Caco-2 (cell line): ENCODE results near the gene CTLA4. TPM values are rescaled to one million over a fixed set of nuclear protein-coding genes. Genes with fewer than 3 reads are reported as not detected.

Experiments used
- BruUV-seq: library from RNA; stranded (reverse); fragments of 400-500 nt; replicated peaks from 2 replicates; lab custom pipeline; 2021; lab: Mats Ljungman, UMichigan
- CTCF ChIA-PET: fragments of 300-600 bp; sonication (Branson Sonifier 250); formaldehyde crosslinking; loops from one replicate; lab custom pipeline; 2022; ENCODE audit warnings: antibody characterized with exemption; lab: Charles Lee
- POLR2A ChIA-PET: fragments of 300-600 bp; sonication (Branson Sonifier 250); formaldehyde crosslinking; loops from one replicate; lab custom pipeline; 2022; ENCODE audit warnings: antibody characterized with exemption; lab: Charles Lee
- DNase-seq, 2 experiments: peaks; one replicate each; pipeline versions ENCODE4 v3.0.0 to v3.0.0-alpha.2; 2020 to 2022
- H3K27me3 ChIP-seq: replicated peaks from 2 replicates; pipeline ENCODE4 v1.6.0; 2011; ENCODE audit warnings: low read length; ENCODE audit not compliant: control insufficient read depth, insufficient read depth
- H3K36me3 ChIP-seq: 2 replicates; pipeline ENCODE4 v1.5.1; 2011; ENCODE audit warnings: low read length; ENCODE audit not compliant: control insufficient read depth, insufficient read depth
- H3K4me1 ChIP-seq: fragments of 250-450 bp; sonication (Bioruptor Pico); 2 replicates; pipeline ENCODE4 v1.5.1; 2020; ENCODE audit warnings: mild to moderate bottlenecking
- H3K4me3 ChIP-seq: 2 replicates; pipeline ENCODE4 v1.5.1; 2011; ENCODE audit warnings: low read depth, mild to moderate bottlenecking, control low read depth, low read length
- H3K9me3 ChIP-seq: fragments of 250-450 bp; sonication (Bioruptor Pico); 2 replicates; pipeline ENCODE4 v1.5.1; 2020; ENCODE audit warnings: mild to moderate bottlenecking, moderate library complexity
- H3K27ac Mint-ChIP-seq: one replicate; pipeline ENCODE4 v1.8.0; 2022; ENCODE audit warnings: mixed read lengths; ENCODE audit not compliant: unreplicated experiment
- H3K27me3 Mint-ChIP-seq: one replicate; pipeline ENCODE4 v1.8.0; 2022; ENCODE audit warnings: mixed read lengths; ENCODE audit not compliant: insufficient read depth, unreplicated experiment
- H3K36me3 Mint-ChIP-seq: one replicate; pipeline ENCODE4 v1.8.0; 2022; ENCODE audit warnings: mild to moderate bottlenecking, mixed read lengths; ENCODE audit not compliant: insufficient read depth, unreplicated experiment
- H3K4me1 Mint-ChIP-seq: one replicate; pipeline ENCODE4 v1.8.0; 2022; ENCODE audit warnings: low read depth, mixed read lengths; ENCODE audit not compliant: unreplicated experiment
- H3K4me3 Mint-ChIP-seq: one replicate; pipeline ENCODE4 v1.8.0; 2022; ENCODE audit warnings: mild to moderate bottlenecking, moderate library complexity, mixed read lengths; ENCODE audit not compliant: unreplicated experiment
- H3K9me3 Mint-ChIP-seq: one replicate; pipeline ENCODE4 v1.8.0; 2022; ENCODE audit warnings: mixed read lengths; ENCODE audit not compliant: unreplicated experiment
- intact Hi-C: fragments of 100-400 bp; cut with micrococcal nuclease; formaldehyde crosslinking; loops from one replicate; pipeline ENCODE4 v1.10.0; 2022; ENCODE audit not compliant: unreplicated experiment
- total RNA-seq: library from RNA; stranded (reverse); gene quantifications from 2 replicates; pipeline ENCODE4 v1.2.3, GENCODE V29; 2022
- TF ChIP-seq, protein P1 (sequence below), 2 experiments: fragments of 200-600 bp in 1 of 2; IDR thresholded peaks; 1 replicate in 1 of 2; 2 replicates in 1 of 2; pipeline versions ENCODE4 v1.5.1 to v1.8.0; 2011 to 2022; ENCODE audit warnings: antibody characterized with exemption in 1 of 2, control low read depth in 1 of 2, inconsistent platforms in 1 of 2, low read depth in 1 of 2, low read length in 1 of 2, mild to moderate bottlenecking in 1 of 2, moderate library complexity in 1 of 2; ENCODE audit not compliant: insufficient read depth in 1 of 2, severe bottlenecking in 1 of 2, unreplicated experiment in 1 of 2

The CTLA4 gene
- total RNA-seq, 1 experiment from 2014 or later: 0.43 TPM

DNA sequence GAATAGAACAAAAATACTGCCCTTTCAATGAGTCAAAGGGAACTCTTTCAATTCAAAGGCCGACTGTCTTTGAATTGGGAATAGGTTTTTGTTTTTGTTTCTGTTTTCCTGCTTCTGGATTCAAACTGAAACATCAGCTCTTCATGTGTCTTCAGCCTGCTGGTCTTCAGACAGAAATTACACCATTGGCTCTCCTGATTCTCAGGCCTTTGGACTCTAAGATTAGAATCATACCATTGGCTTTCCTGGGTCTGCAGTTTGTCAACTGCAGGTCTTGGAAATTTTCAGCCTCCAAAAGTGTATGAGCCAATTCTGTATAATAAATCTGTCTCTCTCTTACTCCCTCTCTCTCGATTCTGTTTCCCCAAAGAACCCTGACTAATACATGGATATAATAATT lies 31.1 kb downstream of the CTLA4 start:
- H3K4me1 Mint-ChIP-seq: no peaks in the 10 kb centered on the region
- Histone ChIP-seq H3K4me1 (no peaks in the 10 kb centered on the region), H3K9me3 (peaks cover 6% of the 10 kb centered on the region), H3K27me3 (no peaks in the 10 kb centered on the region), H3K36me3 (no peaks in the 10 kb centered on the region), H3K4me3 (no peak overlapping the region)
- BruUV-seq: no TSS peak
- no peaks in the 10 kb centered on the region for H3K36me3 Mint-ChIP-seq
- intact Hi-C loops: no loop called here
- no peak for DNase-seq
- CTCF ChIA-PET: no interaction called here
- peaks cover 23% of the 10 kb centered on the region for H3K9me3 Mint-ChIP-seq
- H3K4me3 Mint-ChIP-seq: no peak overlapping the region
- H3K27ac Mint-ChIP-seq: no peak overlapping the region
- POLR2A ChIA-PET: no interaction called here
- TF ChIP-seq, protein P1, sequence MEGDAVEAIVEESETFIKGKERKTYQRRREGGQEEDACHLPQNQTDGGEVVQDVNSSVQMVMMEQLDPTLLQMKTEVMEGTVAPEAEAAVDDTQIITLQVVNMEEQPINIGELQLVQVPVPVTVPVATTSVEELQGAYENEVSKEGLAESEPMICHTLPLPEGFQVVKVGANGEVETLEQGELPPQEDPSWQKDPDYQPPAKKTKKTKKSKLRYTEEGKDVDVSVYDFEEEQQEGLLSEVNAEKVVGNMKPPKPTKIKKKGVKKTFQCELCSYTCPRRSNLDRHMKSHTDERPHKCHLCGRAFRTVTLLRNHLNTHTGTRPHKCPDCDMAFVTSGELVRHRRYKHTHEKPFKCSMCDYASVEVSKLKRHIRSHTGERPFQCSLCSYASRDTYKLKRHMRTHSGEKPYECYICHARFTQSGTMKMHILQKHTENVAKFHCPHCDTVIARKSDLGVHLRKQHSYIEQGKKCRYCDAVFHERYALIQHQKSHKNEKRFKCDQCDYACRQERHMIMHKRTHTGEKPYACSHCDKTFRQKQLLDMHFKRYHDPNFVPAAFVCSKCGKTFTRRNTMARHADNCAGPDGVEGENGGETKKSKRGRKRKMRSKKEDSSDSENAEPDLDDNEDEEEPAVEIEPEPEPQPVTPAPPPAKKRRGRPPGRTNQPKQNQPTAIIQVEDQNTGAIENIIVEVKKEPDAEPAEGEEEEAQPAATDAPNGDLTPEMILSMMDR (IDR thresholded peaks at IDR 0.05; ENCODE audit: insufficient read depth in 1 of 2, low read depth in 1 of 2, low read length in 1 of 2, severe bottlenecking in 1 of 2, unreplicated experiment in 1 of 2): no peak
- H3K27me3 Mint-ChIP-seq: no peaks in the 10 kb centered on the region

DNA sequence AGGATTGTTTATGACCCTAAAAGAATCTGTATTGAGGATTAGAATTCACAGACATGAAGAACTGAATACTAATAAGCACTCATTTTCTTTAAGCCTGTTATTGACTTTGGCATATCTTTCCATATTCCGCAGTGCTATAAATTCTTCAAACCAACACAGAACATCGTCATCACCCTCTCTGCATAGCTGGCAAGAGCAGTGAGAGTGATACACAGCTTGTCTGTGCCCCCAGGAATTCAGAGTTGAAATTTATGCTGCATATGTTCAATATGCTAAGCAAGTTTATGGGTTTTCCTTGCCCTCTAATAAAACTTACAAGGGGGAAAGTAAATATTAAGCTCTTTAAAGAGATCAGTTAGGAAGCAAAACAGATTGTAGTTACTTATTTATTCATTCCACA lies 32.7 kb downstream of the CTLA4 start:
- no TSS peak for BruUV-seq
- ChIA-PET POLR2A (no interaction called here), CTCF (interaction anchor here (0.7 kb wide), 1 partner anchor 9 kb away, joined by 3 read pairs; no protein-coding TSS in a partner anchor)
- H3K4me1 ChIP-seq: no peaks in the 10 kb centered on the region
- no peaks in the 10 kb centered on the region for H3K27me3 ChIP-seq
- H3K9me3 ChIP-seq: peaks cover 6% of the 10 kb centered on the region
- intact Hi-C loops: no loop called here
- no peak for DNase-seq
- no peaks in the 10 kb centered on the region for H3K4me1 Mint-ChIP-seq
- H3K27me3 Mint-ChIP-seq: no peaks in the 10 kb centered on the region
- TF ChIP-seq, protein P1 (IDR thresholded peaks at IDR 0.05; ENCODE audit: insufficient read depth in 1 of 2, low read depth in 1 of 2, low read length in 1 of 2, severe bottlenecking in 1 of 2, unreplicated experiment in 1 of 2): no peak
- H3K36me3 Mint-ChIP-seq: no peaks in the 10 kb centered on the region
- H3K4me3 ChIP-seq: no peak overlapping the region
- H3K27ac Mint-ChIP-seq: no peak overlapping the region
- no peaks in the 10 kb centered on the region for H3K36me3 ChIP-seq
- no peak overlapping the region for H3K4me3 Mint-ChIP-seq
- peaks cover 23% of the 10 kb centered on the region for H3K9me3 Mint-ChIP-seq

DNA sequence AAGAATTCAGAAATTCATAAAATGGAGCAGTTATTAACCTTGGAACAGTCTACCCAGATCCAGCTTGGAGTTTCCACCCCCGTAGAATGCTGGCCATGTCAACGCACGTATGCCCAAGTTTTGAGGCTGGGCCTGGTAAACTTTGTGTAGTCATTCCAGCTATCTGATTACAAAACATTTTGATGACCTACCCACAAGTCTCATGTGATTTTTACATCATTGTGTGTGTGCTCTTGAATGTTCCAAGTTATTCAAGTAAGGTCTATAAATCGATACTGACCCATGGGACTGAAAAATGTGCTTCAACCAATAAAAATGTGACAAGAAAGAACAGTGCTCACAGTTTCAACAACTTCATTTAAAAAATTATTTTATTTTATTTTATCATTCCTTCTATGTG lies 36.5 kb downstream of the CTLA4 start:
- ChIA-PET CTCF (no interaction called here), POLR2A (no interaction called here)
- no peaks in the 10 kb centered on the region for H3K4me1 ChIP-seq
- H3K27me3 ChIP-seq: no peaks in the 10 kb centered on the region
- no peaks in the 10 kb centered on the region for H3K36me3 ChIP-seq
- TF ChIP-seq, protein P1 (IDR thresholded peaks at IDR 0.05; ENCODE audit: insufficient read depth in 1 of 2, low read depth in 1 of 2, low read length in 1 of 2, severe bottlenecking in 1 of 2, unreplicated experiment in 1 of 2): no peak
- no TSS peak for BruUV-seq
- Mint-ChIP-seq H3K36me3 (no peaks in the 10 kb centered on the region), H3K27me3 (no peaks in the 10 kb centered on the region), H3K9me3 (peaks cover 23% of the 10 kb centered on the region), H3K4me1 (no peaks in the 10 kb centered on the region), H3K27ac (no peak overlapping the region), H3K4me3 (no peak overlapping the region)
- H3K9me3 ChIP-seq: peaks cover 6% of the 10 kb centered on the region
- no peak for DNase-seq
- no peak overlapping the region for H3K4me3 ChIP-seq
- intact Hi-C loops: no loop called here
